ENCODE data around the gene CCNJL.
A peak's percentile ranks its signal among the peaks of the same experiment; 100 is the strongest.

Gene CCNJL

GRCh38 chr5:160287378-160288051 lies 24.8 kb downstream of the CCNJL start:
- no peak overlapping the region for H3K4me3 ChIP-seq (ENCODE audit: low read depth, low read length)
- no peak for TF ChIP-seq CTCF (IDR thresholded peaks at IDR 0.05; ENCODE audit: low read depth, low read length)
- DNase-seq (ENCODE audit: low read depth): no peak

- DNase-seq (ENCODE audit: low read depth): no peak
- no peak for TF ChIP-seq MAX (IDR thresholded peaks at IDR 0.05; ENCODE audit: low read depth, low read length)
- no peak for TF ChIP-seq POLR2A (IDR thresholded peaks at IDR 0.05; ENCODE audit: extremely low read depth, insufficient read length)
- no peak for TF ChIP-seq CTCF (IDR thresholded peaks at IDR 0.05; ENCODE audit: low read depth, low read length)
- no peak for TF ChIP-seq MYC (IDR thresholded peaks at IDR 0.05; ENCODE audit: low read depth, low read length)
- no peak overlapping the region for H3K4me3 ChIP-seq (ENCODE audit: low read depth, low read length)
These were observed 25.4 kb downstream of the CCNJL start for GRCh38 chr5:160286947-160287346.

- no peak overlapping the region for H3K4me3 ChIP-seq (ENCODE audit: low read depth, low read length)
- peak; percentile 53 for DNase-seq (ENCODE audit: low read depth)
- no peak for TF ChIP-seq POLR2A (IDR thresholded peaks at IDR 0.05; ENCODE audit: extremely low read depth, insufficient read length)
- TF ChIP-seq CTCF (IDR thresholded peaks at IDR 0.05; ENCODE audit: low read depth, low read length): no peak
- TF ChIP-seq MYC (IDR thresholded peaks at IDR 0.05; ENCODE audit: low read depth, low read length): no peak
- TF ChIP-seq MAX (IDR thresholded peaks at IDR 0.05; ENCODE audit: low read depth, low read length): no peak
These were observed 27.0 kb downstream of the CCNJL start for GRCh38 chr5:160285316-160285715.

GRCh38 chr5:160284291-160284873 lies 28.0 kb downstream of the CCNJL start:
- no peak overlapping the region for H3K4me3 ChIP-seq (ENCODE audit: low read depth, low read length)
- no peak for DNase-seq (ENCODE audit: low read depth)
- TF ChIP-seq POLR2A (IDR thresholded peaks at IDR 0.05; ENCODE audit: extremely low read depth, insufficient read length): no peak
- no peak for TF ChIP-seq MAX (IDR thresholded peaks at IDR 0.05; ENCODE audit: low read depth, low read length)

GRCh38 chr5:160281275-160281674 lies 31.1 kb downstream of the CCNJL start:
- TF ChIP-seq POLR2A (IDR thresholded peaks at IDR 0.05; ENCODE audit: extremely low read depth, insufficient read length) (no peak), CTCF (IDR thresholded peaks at IDR 0.05; ENCODE audit: low read depth, low read length) (no peak), MAX (IDR thresholded peaks at IDR 0.05; ENCODE audit: low read depth, low read length) (no peak), MYC (IDR thresholded peaks at IDR 0.05; ENCODE audit: low read depth, low read length) (no peak)
- no peak overlapping the region for H3K4me3 ChIP-seq (ENCODE audit: low read depth, low read length)
- no peak for DNase-seq (ENCODE audit: low read depth)

- DNase-seq (ENCODE audit: low read depth): no peak
- no peak for TF ChIP-seq POLR2A (IDR thresholded peaks at IDR 0.05; ENCODE audit: extremely low read depth, insufficient read length)
- no peak overlapping the region for H3K4me3 ChIP-seq (ENCODE audit: low read depth, low read length)
These were observed 31.8 kb downstream of the CCNJL start for GRCh38 chr5:160280384-160281095.

Measured in NB4 (cell line).